Hematopoietic multipotent progenitor cell treated with erythropoietin and hydrocortisone succinate and interleukin-3 and kit ligand, for 8 days (in vitro differentiated cells): Measurements from ENCODE around the gene ABCE1.

Source experiments
- DNase-seq: peaks from one replicate; pipeline ENCODE4 v3.0.0-alpha.2; 2015

Gene ABCE1

GRCh38 chr4:145177906-145178538, 79.9 kb downstream of the ABCE1 start:
- DNase-seq = peak; percentile 65

GRCh38 chr4:145178740-145179280, 80.7 kb downstream of the ABCE1 start:
- peak; percentile 38 for DNase-seq
